T-helper 2 cell treated with Interferon-gamma antibody and Interleukin-4, amounts not matched to agents 100 ng/mL and 5 ng/mL, for 36 hours (primary cell): ENCODE results near the gene C14orf180. TPM values are rescaled to one million over a fixed set of nuclear protein-coding genes. Genes with fewer than 3 reads are reported as not detected.
"Not testable (repeated sequence)": the region's sequence is repeated elsewhere in the genome, so short reads cannot be mapped to it uniquely, and the experiment has no call there.

Experiments
- intact Hi-C: fragments of 100-400 bp; cut with micrococcal nuclease; formaldehyde crosslinking; loops from one replicate; pipeline ENCODE4 v1.15.1; 2023
- total RNA-seq: library from RNA; stranded (reverse); gene quantifications from 2 replicates; pipeline ENCODE4 v1.2.3, GENCODE V29; 2022

Gene C14orf180
- total RNA-seq, 1 donor from 2014 or later = not detected

DNA sequence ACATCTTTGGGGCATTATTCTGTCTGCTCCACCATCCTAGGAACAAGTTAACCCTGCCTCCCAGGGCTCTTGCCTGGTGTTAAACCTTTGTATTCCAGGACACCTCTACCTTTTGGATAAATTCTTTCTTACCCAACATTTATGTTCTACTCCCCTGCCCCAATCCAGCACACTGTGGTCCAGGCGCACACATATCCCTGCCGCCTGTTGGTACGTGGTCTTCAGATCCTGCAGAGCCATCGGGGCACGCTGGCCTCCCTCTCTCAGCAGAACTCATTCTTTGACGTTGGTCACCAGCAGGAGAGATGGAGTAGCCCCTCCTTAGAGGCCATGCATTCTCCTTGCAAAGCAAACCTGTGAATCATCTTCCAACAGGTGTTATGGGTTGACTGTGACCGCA, 30.1 kb downstream of the C14orf180 start:
- intact Hi-C loops = no loop called here

DNA sequence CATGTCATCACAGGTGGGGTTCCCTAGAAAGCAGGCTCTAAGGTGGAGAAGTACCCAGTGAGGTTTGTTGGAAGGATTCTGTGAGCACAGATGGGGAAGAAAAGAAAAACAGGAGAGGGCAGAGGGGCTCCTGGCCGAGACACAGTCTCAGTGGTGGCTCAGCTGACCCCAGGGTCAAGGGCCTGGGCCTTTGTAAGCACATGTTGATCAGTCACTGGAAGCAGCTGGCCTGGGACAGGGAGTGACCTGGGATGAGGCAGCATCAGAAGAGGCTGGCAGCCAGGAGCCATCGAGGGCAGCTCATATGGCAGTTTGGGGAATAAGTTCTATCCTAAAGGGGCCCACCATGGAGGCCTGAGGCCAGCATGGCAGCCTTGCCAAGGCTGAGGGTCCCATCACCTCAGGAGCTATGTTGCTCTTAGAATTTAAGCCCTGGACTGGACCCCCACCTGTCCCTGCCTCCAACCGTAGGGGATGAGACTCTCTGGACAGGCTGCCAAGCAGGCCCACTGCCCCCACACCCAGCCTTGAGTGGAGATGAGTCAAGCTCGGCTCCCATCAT, 31.3 kb downstream of the C14orf180 start:
- intact Hi-C loops = no loop called here

- intact Hi-C loops = no loop called here
Measured at GRCh38 chr14:104611881-104612280, 32.3 kb downstream of the C14orf180 start.

DNA sequence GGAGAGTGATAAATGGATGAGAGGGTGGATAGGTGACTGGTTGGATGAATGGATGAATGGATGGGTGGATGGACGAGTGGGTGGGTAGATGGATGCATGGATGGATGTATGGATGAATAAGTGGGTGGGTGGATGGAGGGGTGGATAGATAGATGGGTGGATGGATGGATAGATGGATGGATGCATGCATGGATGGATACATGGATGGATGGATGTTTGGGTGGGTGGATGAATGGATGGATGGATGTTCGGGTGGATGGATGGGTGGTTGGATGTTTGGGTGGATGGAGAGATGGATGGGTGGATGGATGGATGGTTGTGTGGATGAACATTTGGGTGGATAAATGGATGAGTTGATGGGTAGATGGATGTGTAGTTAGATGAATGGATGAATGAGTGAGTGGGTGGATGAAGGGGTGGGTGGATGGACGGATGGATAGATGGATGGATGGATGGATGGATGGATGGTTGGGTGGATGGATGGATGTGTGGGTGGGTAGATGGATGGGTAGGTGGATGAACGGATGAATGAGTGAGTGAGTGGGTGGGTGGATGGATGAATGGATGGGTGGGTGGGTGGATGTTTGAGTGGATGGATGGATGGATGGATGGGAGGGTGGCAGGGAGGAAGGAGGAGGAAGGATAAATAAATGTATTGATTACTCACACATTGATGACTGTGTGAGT, 34.7 kb downstream of the C14orf180 start:
- intact Hi-C loops = no loop called here

GRCh38 chr14:104624939-104625338, 45.4 kb downstream of the C14orf180 start:
- intact Hi-C loops = no loop called here

- intact Hi-C loops = no loop called here
Measured at GRCh38 chr14:104632781-104633180, 53.2 kb downstream of the C14orf180 start.

DNA sequence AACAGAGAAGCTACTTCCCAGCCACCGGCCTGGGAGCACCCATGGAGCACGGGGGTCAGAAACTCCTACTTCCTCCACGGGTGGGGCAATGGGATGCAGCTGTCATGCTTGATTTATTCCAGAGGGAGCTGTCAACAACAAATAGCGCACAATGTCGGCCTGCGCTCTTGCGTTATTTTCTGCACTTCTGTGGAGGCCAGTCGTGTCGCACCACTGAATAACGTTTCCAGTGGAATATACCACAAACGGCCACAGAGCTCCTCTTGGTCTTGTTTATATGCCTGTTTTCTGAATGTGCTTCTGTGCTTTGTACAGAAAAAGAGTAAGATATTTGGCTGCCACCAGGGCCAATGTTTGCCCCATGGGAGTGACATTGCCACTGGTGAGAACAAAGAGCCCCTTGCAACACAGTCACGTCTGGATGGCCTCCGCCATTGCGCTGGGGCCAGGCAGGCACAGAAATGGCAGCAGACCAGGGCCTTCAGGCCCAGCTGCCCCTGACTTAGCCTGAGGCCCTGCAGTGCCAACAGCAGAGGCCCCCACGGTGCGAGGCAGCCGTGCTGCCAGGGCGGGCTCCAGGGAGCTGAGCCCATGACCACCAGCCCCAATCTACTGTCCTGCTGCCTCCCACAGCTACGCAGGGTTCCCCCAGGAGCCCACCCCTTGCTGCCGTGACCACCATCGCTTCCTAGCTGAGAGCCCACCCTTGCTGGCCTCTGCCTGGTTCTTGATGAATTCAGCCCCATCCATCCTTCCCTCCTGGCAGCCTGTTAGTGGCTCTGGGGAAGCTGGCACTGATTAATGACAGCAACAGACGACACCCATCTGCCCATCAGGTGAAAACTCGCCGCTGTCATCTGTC, 53.9 kb downstream of the C14orf180 start:
- intact Hi-C loops = no loop called here

GRCh38 chr14:104634138-104634760, 54.7 kb downstream of the C14orf180 start:
- intact Hi-C loops = no loop called here

DNA sequence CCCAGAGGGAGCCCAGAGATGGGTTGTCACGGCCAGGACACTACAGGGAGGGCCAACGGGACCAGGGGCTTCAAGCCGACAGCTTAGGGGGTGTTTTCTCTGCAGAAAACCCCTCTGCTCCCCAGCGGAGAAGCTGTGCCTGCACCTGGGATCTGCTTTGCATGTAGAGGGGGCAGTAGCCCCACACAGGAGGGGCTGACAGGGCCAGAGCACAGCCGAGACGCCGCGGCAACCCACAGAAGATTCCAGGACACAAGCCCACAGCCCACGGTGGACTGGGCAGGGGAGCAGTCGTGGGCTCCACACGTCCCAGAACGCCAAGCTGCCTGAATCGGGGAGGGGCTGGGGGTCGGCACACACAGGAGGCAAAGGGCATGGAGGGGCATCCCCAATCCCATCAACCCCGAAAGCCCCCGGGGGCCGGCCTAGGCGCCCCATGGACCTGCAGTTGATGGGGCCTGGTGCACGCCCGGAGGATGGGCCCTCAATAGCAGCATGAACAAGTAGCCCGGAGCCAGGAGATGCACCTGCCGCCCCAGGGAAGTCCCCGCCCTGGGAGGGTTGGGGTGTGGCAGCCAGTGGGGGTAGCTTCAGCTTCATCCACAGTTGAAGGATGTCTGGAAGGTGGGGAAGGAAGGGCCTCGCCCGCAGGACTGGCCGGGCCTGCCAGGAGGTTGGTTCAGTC, 55.5 kb downstream of the C14orf180 start:
- intact Hi-C loops = no loop called here

DNA sequence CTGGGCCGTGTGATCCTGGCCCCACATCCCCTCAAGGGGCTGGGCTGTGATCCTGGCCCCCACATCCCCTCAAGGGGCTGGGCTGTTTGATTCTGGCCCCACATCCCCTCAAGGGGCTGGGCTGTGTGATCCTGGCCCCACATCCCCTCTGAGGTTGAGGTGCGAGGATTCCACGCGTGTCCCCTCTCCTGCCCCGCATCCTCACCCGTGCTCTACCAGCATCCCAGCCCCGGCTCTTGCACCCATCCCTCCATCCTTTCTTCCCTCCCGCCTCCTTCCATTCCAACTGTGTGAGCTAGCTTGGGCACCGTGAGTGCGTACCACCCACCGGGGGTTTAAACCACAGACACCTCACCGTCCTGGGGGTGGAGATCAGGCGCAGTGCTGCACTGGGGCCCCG, 56.2 kb downstream of the C14orf180 start:
- intact Hi-C loops = no loop called here

GRCh38 chr14:104636131-104636530, 56.6 kb downstream of the C14orf180 start:
- intact Hi-C loops = no loop called here

- intact Hi-C loops = not testable (repeated sequence)
Measured at GRCh38 chr14:104636846-104637545, 57.4 kb downstream of the C14orf180 start.

DNA sequence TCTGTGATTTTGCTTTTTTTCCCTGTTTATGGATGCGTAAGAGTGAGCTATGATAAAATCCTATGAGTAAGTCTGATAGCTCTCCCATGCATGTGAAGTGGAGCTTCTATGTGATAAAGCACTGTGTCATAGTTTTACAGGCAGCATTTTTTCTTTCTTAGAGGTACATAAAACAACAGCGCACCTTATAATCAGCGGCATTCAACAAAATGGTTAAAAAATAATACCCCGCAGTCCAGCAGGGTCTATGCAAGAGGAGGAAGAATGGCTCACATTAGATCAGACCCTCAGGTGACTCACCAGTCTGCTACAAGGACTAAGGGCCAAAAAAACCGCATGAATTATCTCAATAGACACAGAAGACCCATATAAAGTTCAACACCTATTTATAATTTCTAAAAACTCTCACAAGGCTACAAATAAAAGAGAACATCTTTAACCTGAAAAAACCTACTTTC, 58.0 kb downstream of the C14orf180 start:
- intact Hi-C loops = no loop called here

GRCh38 chr14:104638190-104638589, 58.6 kb downstream of the C14orf180 start:
- intact Hi-C loops = no loop called here

GRCh38 chr14:104638927-104639450, 59.4 kb downstream of the C14orf180 start:
- intact Hi-C loops = no loop called here

DNA sequence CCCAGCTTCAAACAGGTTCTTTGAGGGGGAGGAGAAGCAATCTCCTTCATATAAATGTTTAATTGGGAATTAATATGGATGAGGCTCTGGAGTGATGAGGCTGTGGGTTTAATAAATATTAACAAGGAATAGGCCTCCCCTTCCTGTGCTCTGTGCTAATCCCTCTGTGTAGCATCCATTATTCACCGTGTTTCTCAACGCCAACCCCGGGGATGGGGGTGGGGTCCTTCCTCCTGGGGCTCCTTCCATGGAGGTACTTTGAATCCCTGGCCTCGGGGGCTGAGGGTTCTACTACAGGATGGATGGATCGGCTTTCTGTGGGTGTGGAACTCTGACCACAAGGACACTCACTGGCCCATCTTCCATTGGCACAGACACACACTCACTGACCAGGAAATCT, 59.9 kb downstream of the C14orf180 start:
- intact Hi-C loops = no loop called here
